Epithelial cell of proximal tubule (primary cell): ENCODE data around the gene CHSY1. TPM values are rescaled to one million over a fixed set of nuclear protein-coding genes. Genes with fewer than 3 reads are reported as not detected.

Source experiments
- DNase-seq: peaks from one replicate; pipeline ENCODE4 v3.0.0-alpha.2; 2011; ENCODE audit warnings: low read depth
- H3K4me3 ChIP-seq: 2 replicates; pipeline ENCODE4 v1.5.1; 2011; ENCODE audit warnings: low read depth, mild to moderate bottlenecking, low read length
- total RNA-seq: library from RNA; depleted of rRNA; stranded (reverse); fragments of >200 nt; gene quantifications from 2 replicates; pipeline ENCODE4 v1.2.3, GENCODE V29; 2015
- TF ChIP-seq, protein P1 (sequence below): conservative IDR thresholded peaks from 2 replicates; pipeline ENCODE4 v1.5.1; 2012; ENCODE audit warnings: low read depth, mild to moderate bottlenecking, low read length

The CHSY1 gene
- total RNA-seq, 1 donor from 2014 or later: 14.4 TPM

DNA sequence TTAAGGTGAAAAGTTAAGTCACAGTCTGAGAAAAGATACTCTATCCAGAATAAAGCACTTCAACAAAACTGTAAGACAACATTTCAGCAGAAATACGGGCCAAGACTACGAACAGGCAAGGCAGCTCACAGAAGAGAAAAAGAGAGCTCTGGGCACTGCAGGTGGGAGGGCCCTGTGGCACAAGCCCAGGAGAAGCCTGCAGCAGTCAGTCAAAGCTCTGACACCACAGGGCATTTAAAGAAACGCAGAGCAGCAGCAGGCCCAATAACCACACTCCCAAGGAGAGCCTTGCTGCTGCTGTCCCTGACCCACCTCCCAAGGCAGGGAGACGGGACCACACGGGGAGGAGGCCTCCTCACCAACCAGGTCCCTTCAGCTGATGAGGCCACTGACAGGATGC lies 19.2 kb downstream of the CHSY1 start:
- DNase-seq: no peak
- no peak overlapping the region for H3K4me3 ChIP-seq
- TF ChIP-seq, protein P1, sequence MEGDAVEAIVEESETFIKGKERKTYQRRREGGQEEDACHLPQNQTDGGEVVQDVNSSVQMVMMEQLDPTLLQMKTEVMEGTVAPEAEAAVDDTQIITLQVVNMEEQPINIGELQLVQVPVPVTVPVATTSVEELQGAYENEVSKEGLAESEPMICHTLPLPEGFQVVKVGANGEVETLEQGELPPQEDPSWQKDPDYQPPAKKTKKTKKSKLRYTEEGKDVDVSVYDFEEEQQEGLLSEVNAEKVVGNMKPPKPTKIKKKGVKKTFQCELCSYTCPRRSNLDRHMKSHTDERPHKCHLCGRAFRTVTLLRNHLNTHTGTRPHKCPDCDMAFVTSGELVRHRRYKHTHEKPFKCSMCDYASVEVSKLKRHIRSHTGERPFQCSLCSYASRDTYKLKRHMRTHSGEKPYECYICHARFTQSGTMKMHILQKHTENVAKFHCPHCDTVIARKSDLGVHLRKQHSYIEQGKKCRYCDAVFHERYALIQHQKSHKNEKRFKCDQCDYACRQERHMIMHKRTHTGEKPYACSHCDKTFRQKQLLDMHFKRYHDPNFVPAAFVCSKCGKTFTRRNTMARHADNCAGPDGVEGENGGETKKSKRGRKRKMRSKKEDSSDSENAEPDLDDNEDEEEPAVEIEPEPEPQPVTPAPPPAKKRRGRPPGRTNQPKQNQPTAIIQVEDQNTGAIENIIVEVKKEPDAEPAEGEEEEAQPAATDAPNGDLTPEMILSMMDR: no peak

DNA sequence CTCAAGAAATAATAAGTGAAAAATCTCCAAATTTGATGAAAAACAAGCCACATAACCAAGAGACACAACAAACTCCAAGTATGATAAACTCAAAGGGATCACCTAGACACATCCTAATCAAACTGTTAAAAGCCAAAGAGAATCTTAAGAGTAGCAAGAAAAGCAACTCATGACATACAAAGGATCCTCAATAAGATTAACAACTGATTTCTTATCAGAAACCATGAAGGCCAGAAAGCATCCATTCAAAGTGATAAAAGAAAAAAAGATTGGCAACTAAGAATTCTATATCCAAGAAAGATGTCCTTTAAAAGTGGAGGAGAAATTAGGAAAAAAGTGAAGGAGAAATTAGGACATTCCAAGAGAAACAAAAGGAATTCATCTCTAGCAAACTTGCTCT lies 23.5 kb downstream of the CHSY1 start:
- DNase-seq: no peak
- TF ChIP-seq, protein P1: no peak

DNA sequence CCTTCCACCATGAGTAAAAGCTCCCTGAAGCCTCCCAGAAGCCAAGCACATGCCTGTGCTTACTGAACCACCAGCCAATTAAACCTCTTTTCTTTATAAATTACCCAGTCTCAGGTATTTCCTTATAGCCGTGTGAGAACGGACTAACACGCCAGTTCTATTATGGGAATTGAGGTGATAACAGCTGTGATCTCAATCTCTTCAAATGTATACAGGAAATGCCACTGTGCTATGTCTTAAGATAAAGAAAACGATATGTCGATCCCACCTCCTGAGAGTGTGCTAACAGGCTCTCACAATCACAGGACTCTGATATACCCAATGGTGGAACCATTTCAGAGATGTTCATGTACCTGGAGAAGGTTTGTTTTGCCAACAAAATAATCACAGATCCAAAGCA lies 26.2 kb downstream of the CHSY1 start:
- no peak for DNase-seq
- no peak overlapping the region for H3K4me3 ChIP-seq
- TF ChIP-seq, protein P1: no peak

More for the DNA sequence above, 23.5 kb downstream of the CHSY1 start:
- H3K4me3 ChIP-seq: no peak overlapping the region

DNA sequence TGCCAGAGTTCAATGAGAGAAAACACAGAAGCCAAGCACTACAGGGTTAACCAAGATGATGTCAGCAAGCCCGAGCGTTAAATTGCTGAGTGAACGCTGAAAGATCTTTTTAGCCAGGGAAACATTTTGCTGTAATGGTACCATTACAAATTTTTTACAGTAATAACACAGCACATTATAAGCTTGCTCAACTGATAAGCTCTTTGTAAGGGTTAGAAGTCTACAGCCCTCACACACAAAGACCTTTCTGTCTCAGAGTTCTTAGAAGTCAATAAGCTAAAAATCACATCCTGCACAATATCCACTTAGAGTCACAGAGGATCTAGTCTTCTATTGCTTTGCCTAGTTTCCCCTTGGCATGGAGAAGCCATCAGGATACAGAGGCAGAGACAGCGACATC lies 29.9 kb downstream of the CHSY1 start:
- no peak overlapping the region for H3K4me3 ChIP-seq
- no peak for DNase-seq
- TF ChIP-seq, protein P1: no peak

DNA sequence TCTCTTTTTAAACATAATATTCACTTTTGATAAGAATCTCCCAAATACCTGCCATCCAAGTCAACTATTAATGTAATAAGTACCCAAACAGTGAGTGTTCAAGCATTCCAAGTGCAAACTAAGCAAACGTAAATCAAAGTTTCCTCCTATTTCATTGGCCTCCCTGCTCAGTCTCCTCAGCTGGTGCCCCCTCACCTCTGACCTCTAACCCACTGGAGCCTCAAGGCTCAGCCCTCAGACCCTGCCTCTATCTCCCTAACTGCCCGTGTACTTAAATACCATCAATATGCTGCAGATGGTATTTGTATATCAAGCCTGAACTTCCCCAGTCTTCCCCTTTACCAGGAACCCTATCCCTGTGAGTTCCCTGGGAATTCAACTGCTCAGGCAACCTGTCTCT lies 31.8 kb downstream of the CHSY1 start:
- H3K4me3 ChIP-seq: no peak overlapping the region
- TF ChIP-seq, protein P1: no peak
- DNase-seq: no peak

DNA sequence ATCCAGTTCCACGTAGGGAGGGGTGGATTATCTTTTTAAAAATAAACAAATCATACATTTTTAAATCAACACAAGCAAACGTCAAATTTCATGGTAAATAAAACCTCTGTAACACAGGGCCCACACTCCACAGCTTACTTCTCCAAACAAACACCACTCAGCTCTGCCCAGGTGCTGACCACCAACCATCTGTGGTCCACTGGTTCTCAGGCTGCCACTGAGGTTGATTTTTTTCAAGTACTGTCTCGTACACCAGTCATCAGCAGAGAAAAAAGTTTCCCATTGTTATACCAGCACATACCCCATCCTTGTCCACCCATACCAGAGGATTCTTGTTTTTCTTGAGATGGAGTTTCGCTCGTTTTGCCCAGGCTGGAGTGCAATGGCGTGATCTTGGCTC lies 32.4 kb downstream of the CHSY1 start:
- no peak for DNase-seq
- no peak overlapping the region for H3K4me3 ChIP-seq
- TF ChIP-seq, protein P1: no peak

DNA sequence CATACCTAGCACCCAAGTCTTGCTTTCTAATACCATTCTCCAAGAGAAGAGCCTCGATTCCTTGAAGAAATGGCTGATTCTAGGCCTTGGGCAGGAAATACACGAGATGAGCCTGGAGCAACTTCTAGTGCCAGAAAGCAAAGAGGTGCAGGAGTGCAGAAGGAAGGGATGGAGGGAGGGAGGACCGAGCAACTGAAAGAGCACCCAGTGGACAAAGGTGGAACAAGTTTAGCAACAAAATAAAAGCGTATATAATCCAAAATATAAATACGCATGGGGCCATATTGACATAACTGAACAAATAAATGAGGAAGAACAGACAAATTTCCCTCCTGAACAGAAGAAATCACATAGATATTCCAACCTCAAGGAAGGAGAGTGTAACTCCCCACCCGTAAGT lies 34.4 kb downstream of the CHSY1 start:
- TF ChIP-seq, protein P1: no peak
- H3K4me3 ChIP-seq: no peak overlapping the region
- DNase-seq: no peak
